CD4-positive, CD25-positive, alpha-beta regulatory T cell (primary cell): ENCODE results near the gene STAMBP. TPM values are rescaled to one million over a fixed set of nuclear protein-coding genes. Genes with fewer than 3 reads are reported as not detected.
A peak's percentile ranks its signal among the peaks of the same experiment; 100 is the strongest.

Experiments
- ATAC-seq, 2 donors: fragments of 150-1000 bp; cut with Tn5 transposase; one replicate each; pipeline ENCODE4 v1.10.0; 2021; ENCODE audit warnings: low read depth in 2 of 2, moderate number of reproducible peaks in 2 of 2, moderate library complexity in 1 of 2
- DNase-seq, 3 donors: peaks; one replicate each; pipeline versions ENCODE4 v3.0.0 to v3.0.0-alpha.2; 2012 to 2022; ENCODE audit warnings: mixed read lengths in 1 of 3
- H3K27ac ChIP-seq: one replicate; pipeline ENCODE4 v1.7.0; 2013; ENCODE audit warnings: mild to moderate bottlenecking, low read length; ENCODE audit not compliant: insufficient read depth, poor library complexity, severe bottlenecking
- H3K27me3 ChIP-seq: one replicate; pipeline ENCODE4 v1.7.0; 2013; ENCODE audit warnings: low read length; ENCODE audit not compliant: control insufficient read depth, insufficient read depth
- H3K36me3 ChIP-seq: one replicate; pipeline ENCODE4 v1.7.0; 2013; ENCODE audit warnings: mild to moderate bottlenecking, low read length, moderate library complexity; ENCODE audit not compliant: control insufficient read depth, insufficient read depth
- H3K4me1 ChIP-seq: 2 replicates; pipeline ENCODE4 v1.7.0; 2013; ENCODE audit warnings: mild to moderate bottlenecking, low read length; ENCODE audit not compliant: insufficient read depth, control insufficient read depth, poor library complexity, severe bottlenecking
- H3K4me3 ChIP-seq: one replicate; pipeline ENCODE4 v1.7.0; 2013; ENCODE audit warnings: low read depth, mild to moderate bottlenecking, low read length, moderate library complexity
- H3K9me3 ChIP-seq, 2 experiments: 1 replicate in 1 of 2; 2 replicates in 1 of 2; pipeline ENCODE4 v1.7.0; 2013; ENCODE audit warnings: low read length in 2 of 2, mild to moderate bottlenecking in 1 of 2, moderate library complexity in 1 of 2; ENCODE audit not compliant: control insufficient read depth in 2 of 2
- H3K27ac Mint-ChIP-seq, 3 donors: one replicate each; pipeline ENCODE4 v1.8.0; 2020 to 2022; ENCODE audit warnings: mild to moderate bottlenecking in 3 of 3, mixed read lengths in 3 of 3, moderate library complexity in 2 of 3
- H3K27me3 Mint-ChIP-seq: one replicate; pipeline ENCODE4 v1.8.0; 2022; ENCODE audit warnings: mild to moderate bottlenecking, mixed read lengths
- H3K36me3 Mint-ChIP-seq: one replicate; pipeline ENCODE4 v1.8.0; 2020; ENCODE audit warnings: mixed read lengths
- H3K4me1 Mint-ChIP-seq, 4 donors: one replicate each; pipeline ENCODE4 v1.8.0; 2020 to 2022; ENCODE audit warnings: mixed read lengths in 4 of 4, mild to moderate bottlenecking in 1 of 4
- H3K4me3 Mint-ChIP-seq, 4 donors: one replicate each; pipeline ENCODE4 v1.8.0; 2020 to 2022; ENCODE audit warnings: mild to moderate bottlenecking in 4 of 4, mixed read lengths in 4 of 4, moderate library complexity in 3 of 4
- H3K9me3 Mint-ChIP-seq, 7 donors: one replicate each; pipeline ENCODE4 v1.8.0; 2020 to 2022; ENCODE audit warnings: mixed read lengths in 7 of 7, mild to moderate bottlenecking in 3 of 7, moderate library complexity in 2 of 7
- polyA plus RNA-seq, 4 donors: library from polyadenylated mRNA; unstranded; fragments of 300-500 nt; fragmentation: Illumina TruSeq; gene quantifications; one replicate each; pipeline ENCODE4 v1.2.3, GENCODE V29; 2021
- total RNA-seq: library from RNA; stranded (reverse); gene quantifications from one replicate; pipeline ENCODE4 v1.2.3, GENCODE V29; 2022

Gene STAMBP
- total and polyA plus RNA-seq, 5 donors from 2014 or later: 32.9 to 66.4 (median 49.8) TPM

GRCh38 chr2:73918856-73919255, 90.1 kb downstream of the STAMBP start:
- H3K4me3 ChIP-seq: no peak overlapping the region
- H3K9me3 ChIP-seq: no peaks in the 10 kb centered on the region
- H3K27ac Mint-ChIP-seq: no peak overlapping the region
- H3K9me3 Mint-ChIP-seq: no peaks in the 10 kb centered on the region
- H3K27me3 ChIP-seq: no peaks in the 10 kb centered on the region
- no peak for ATAC-seq
- no peak overlapping the region for H3K4me3 Mint-ChIP-seq
- no peak overlapping the region for H3K27ac ChIP-seq
- H3K27me3 Mint-ChIP-seq: peaks cover 11% of the 10 kb centered on the region
- DNase-seq: no peak
- no peaks in the 10 kb centered on the region for H3K36me3 ChIP-seq
- H3K36me3 Mint-ChIP-seq: no peaks in the 10 kb centered on the region
- H3K4me1 Mint-ChIP-seq: no peaks in the 10 kb centered on the region
- H3K4me1 ChIP-seq: no peaks in the 10 kb centered on the region

DNA sequence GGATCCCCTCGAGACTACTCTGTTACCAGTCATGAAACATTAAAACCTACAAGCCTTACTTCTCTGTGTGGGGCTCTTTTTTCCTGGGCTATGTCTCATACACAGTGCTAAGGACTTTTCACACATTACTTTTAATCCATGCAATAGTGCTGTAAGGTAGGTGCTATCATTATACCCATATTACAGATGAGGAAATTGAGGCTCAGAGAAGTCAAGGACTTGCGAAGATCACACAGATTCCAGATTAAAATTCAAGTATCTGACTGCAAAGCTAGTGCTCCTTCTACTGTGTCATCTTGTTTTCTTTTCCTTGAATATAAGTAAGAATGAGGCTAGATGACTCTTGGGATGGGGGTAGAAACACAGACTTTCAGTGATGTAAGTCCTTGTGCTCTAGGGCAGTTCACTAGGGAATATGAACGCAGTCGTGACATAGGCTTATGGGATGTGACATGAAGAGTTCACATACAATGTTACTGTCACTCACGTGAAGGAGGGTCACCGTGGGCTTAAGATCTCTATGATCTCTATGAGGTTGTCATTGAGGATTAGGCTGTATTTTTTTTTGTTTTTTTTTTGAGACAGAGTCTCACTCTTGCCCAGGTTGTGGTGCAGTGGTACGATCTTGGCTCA, 91.0 kb downstream of the STAMBP start:
- H3K4me1 Mint-ChIP-seq: no peaks in the 10 kb centered on the region
- H3K36me3 ChIP-seq: no peaks in the 10 kb centered on the region
- no peak overlapping the region for H3K4me3 ChIP-seq
- H3K36me3 Mint-ChIP-seq: no peaks in the 10 kb centered on the region
- DNase-seq (no peak), ATAC-seq (no peak)
- H3K27ac ChIP-seq: no peak overlapping the region
- peaks cover 11% of the 10 kb centered on the region for H3K27me3 Mint-ChIP-seq
- H3K9me3 Mint-ChIP-seq: no peaks in the 10 kb centered on the region
- no peaks in the 10 kb centered on the region for H3K9me3 ChIP-seq
- H3K4me3 Mint-ChIP-seq: no peak overlapping the region
- H3K27ac Mint-ChIP-seq: no peak overlapping the region
- no peaks in the 10 kb centered on the region for H3K4me1 ChIP-seq
- H3K27me3 ChIP-seq: no peaks in the 10 kb centered on the region

DNA sequence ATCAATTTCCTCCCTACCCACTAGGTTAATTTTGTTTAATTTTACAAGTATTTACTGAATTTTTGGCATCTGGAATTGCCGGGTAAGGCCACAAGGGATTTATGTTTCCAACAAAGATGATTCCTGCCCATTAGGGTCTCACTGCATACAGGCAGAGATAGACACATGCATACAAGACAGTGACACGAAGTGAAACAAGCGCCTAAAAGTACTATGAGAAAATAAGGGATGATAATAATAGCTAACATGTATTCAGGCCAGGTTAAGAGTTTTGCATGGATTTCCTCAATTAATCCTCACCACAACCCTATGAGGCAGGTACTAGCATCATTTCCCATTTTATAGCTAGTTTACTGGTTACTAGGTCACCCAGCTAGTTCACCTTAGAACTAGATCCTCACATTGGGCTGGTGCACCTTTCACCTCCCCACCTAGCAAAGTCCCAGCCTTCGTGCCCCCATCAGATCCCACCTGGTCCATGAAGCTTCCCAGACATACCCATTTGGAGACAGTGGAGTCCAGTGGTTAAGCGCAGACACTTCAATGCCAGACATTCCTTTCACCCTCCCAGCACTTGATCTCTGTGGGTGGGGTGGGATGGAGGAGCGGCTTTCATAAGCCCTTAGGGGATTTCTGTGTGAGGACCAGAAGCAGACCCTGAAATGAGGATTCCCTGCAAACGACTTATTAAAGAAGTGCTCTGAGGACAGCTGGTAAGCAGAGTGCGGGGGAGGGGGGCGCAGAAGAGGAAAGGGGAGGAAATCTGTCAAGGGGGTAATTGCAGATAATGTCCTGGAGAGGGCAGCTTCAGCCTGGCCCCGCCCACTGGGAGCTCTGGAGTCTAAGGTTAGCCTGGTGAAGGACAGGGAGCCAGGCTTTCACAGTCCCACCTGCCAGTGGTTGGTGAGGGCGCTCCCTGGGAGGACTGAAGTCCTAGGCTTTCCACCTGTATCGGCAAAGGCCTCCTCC, 92.1 kb downstream of the STAMBP start:
- no peaks in the 10 kb centered on the region for H3K9me3 ChIP-seq
- DNase-seq: peak in 1 of 3 donors; percentile 33
- peak overlapping the region in 1 of 3 donors; percentile 55 for H3K27ac Mint-ChIP-seq
- peaks cover 0 to 4% (median under 1%) of the 10 kb centered on the region in 4 donors for H3K4me1 Mint-ChIP-seq
- no peaks in the 10 kb centered on the region for H3K36me3 Mint-ChIP-seq
- no peak overlapping the region for H3K4me3 ChIP-seq
- H3K4me1 ChIP-seq: no peaks in the 10 kb centered on the region
- H3K27me3 Mint-ChIP-seq: peaks cover 8% of the 10 kb centered on the region
- no peaks in the 10 kb centered on the region for H3K36me3 ChIP-seq
- peak in 1 of 2 donors; percentile 28 for ATAC-seq
- no peak overlapping the region for H3K4me3 Mint-ChIP-seq
- H3K27ac ChIP-seq: no peak overlapping the region
- no peaks in the 10 kb centered on the region for H3K9me3 Mint-ChIP-seq
- H3K27me3 ChIP-seq: no peaks in the 10 kb centered on the region

DNA sequence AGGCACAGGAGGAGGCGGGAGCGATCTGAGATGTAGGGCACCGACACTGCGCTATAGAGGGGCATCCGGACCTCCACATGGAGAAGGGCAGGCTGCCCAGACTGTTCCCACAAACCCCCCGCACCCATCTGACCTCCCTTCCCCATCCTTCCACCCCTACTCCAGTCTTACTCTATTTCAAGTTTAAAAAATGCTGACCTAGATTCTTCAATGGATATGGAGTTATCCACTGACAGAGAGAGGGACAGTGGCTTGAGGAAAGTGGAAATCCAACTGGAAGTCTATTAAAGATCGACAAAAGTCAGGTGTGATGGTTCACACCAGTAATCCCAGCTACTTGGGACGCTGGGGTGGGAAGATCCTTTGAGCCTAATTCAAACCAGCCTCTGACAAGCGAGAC, 92.8 kb downstream of the STAMBP start:
- Histone ChIP-seq H3K4me1 (no peaks in the 10 kb centered on the region), H3K27me3 (no peaks in the 10 kb centered on the region), H3K27ac (no peak overlapping the region), H3K4me3 (no peak overlapping the region), H3K36me3 (no peaks in the 10 kb centered on the region), H3K9me3 (no peaks in the 10 kb centered on the region)
- Mint-ChIP-seq H3K36me3 (no peaks in the 10 kb centered on the region), H3K4me3 (no peak overlapping the region), H3K4me1 (peaks cover 2 to 9% (median 5%) of the 10 kb centered on the region in 4 donors), H3K27ac (peak overlapping the region in 1 of 3 donors; percentile 6), H3K9me3 (no peaks in the 10 kb centered on the region), H3K27me3 (peaks cover 10% of the 10 kb centered on the region)
- DNase-seq: no peak
- ATAC-seq: no peak

DNA sequence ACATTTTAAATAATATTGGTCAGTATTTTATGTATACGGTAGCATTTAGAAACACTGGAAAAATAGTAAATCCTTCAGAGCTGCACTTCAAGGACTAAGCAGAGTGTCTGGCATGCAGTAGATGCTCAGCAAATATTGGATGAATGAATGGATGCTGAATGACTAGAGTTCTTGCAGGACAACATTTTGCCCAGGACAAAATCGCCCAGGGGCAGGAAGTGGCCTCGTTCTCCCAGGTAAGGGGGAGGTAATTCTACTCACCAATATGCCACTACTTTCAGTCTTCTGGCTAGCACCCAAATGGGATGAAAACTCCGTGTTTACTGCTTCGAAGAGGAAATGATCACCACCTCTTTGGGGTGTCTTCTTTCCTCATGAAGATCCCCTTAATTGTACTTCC, 93.9 kb downstream of the STAMBP start:
- peaks cover 13% of the 10 kb centered on the region for H3K27me3 Mint-ChIP-seq
- H3K4me1 Mint-ChIP-seq: peaks cover 2 to 15% (median 10%) of the 10 kb centered on the region in 4 donors
- H3K9me3 Mint-ChIP-seq: no peaks in the 10 kb centered on the region
- Histone ChIP-seq H3K36me3 (no peaks in the 10 kb centered on the region), H3K4me3 (no peak overlapping the region), H3K27ac (no peak overlapping the region), H3K9me3 (no peaks in the 10 kb centered on the region), H3K27me3 (no peaks in the 10 kb centered on the region), H3K4me1 (peaks cover 9% of the 10 kb centered on the region)
- ATAC-seq (no peak), DNase-seq (no peak)
- H3K4me3 Mint-ChIP-seq: peak overlapping the region in 1 of 4 donors; percentile 44
- H3K27ac Mint-ChIP-seq: peak overlapping the region in 1 of 3 donors; percentile 59
- H3K36me3 Mint-ChIP-seq: no peaks in the 10 kb centered on the region

Other genes starting within 250 kb of the STAMBP start
- gene NAT8, start 186.5 kb upstream of the STAMBP start, total RNA-seq: not detected
- gene NAT8, start 186.5 kb upstream of the STAMBP start, polyA plus RNA-seq: not detected
- 22.4 TPM for gene TPRKB, start 91.6 kb upstream of the STAMBP start, total RNA-seq
- 10 to 100 TPM; 64.6 to 97.9 (median 78.5) TPM for gene TPRKB, start 91.6 kb upstream of the STAMBP start, polyA plus RNA-seq
- 51.7 TPM for gene DUSP11, start 48.9 kb upstream of the STAMBP start, total RNA-seq
- 10 to 100 TPM; 61.7 to 90.3 (median 82.2) TPM for gene DUSP11, start 48.9 kb upstream of the STAMBP start, polyA plus RNA-seq
- gene C2orf78, start 44.8 kb upstream of the STAMBP start, total RNA-seq: not detected
- gene C2orf78, start 44.8 kb upstream of the STAMBP start, polyA plus RNA-seq: not detected
- gene ACTG2, start 64.0 kb downstream of the STAMBP start, total RNA-seq: 0.64 TPM
- gene ACTG2, start 64.0 kb downstream of the STAMBP start, polyA plus RNA-seq: 1 to 10 TPM; 2.4 to 6.6 (median 3.7) TPM
- 43.5 TPM for gene DGUOK, start 97.9 kb downstream of the STAMBP start, total RNA-seq
- gene DGUOK, start 97.9 kb downstream of the STAMBP start, polyA plus RNA-seq: 100 to 1,000 TPM; 182 to 226 (median 205) TPM
- gene TET3, start 155.9 kb downstream of the STAMBP start, total RNA-seq: 26.3 TPM
- under 1 TPM; 0.22 to 0.30 (median 0.26) TPM for gene TET3, start 155.9 kb downstream of the STAMBP start, polyA plus RNA-seq